Right forelimb (tissue), 1 donor: ENCODE results near the gene ETV6.
"Not testable (repeated sequence)": the region's sequence is repeated elsewhere in the genome, so short reads cannot be mapped to it uniquely, and the experiment has no call there.

Experiments
- DNase-seq: peaks from one replicate; pipeline ENCODE4 v3.0.0-alpha.2; 2018

Gene ETV6

DNA sequence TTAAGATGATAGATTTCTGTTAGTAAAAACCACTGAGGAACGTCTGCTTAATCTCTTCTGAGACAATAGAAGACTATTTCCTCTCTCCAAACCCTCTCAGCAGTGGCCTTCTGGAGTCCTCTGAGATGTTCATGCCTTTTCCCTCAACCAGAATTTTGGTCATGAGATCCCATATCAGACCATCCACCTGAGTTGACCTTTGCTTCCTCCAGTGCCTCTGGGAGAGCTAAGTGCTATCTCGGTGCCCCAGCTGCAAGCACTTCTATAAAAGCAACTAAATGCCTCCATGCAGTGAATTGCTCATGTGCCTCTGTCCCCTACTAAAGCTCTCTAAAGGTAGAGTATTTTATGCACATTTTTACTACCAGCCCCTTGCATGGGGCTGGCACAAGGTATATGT is 248.4 kb downstream of the ETV6 start:
- DNase-seq: no peak

GRCh38 chr12:11901701-11902524 is 252.4 kb downstream of the ETV6 start:
- no peak for DNase-seq

DNA sequence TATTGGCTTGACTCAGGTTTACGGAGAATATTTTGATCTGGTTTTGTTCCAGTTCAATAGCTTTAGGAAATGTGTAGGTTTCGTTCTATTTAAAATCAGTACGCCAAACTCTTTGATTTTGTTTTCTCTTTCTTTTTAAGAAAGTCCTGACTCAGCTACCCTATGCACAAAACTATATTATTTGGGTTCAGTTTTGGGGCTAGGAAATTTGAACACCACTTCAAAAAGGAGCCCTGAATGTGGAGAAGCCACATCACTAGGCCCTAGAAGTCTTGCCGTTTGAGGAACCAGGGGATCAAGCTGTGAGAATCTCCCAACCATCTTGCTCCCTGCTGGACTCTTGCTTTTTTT is 253.0 kb downstream of the ETV6 start:
- DNase-seq: no peak

DNA sequence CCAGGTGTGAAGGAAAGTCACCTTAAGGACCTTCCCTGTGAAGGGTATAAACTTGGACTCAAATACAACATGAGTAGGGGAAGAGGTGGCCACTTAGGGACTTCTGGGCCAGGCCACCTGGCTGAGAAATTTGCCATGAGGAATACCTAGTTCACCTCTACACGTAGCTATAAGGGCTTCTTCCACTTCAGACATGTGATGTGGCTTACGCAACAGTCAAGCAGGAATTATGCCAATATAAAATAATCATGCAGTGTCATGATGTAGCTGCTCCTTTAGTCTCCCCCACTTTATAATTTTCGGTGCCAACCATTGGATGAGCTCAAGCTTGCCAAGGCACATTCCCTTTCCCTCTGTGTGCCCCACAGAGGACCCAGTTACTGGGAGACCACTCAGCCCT is 254.7 kb downstream of the ETV6 start:
- no peak for DNase-seq

DNA sequence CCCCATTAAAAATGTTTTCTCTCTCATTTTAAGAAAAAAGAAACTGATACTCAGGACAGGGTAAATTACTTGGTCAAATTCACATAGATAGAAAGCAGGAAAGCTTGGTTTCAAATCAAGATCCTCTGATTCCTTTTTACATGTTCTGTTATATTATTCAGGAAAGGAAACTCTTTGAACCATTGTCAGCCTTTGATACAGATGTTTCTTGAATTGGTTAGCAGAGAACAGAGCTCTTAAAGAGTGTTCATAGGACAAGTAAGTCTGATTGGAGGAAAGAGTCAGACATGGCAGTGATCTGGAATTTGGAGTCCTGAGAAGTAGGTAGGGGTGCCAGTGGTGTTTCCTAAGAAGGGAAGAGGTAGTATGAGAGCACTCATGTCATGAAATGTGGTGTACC is 256.1 kb downstream of the ETV6 start:
- DNase-seq: no peak

- DNase-seq: no peak
Observed at GRCh38 chr12:11906286-11906935, 256.9 kb downstream of the ETV6 start.

- no peak for DNase-seq
Observed at GRCh38 chr12:11907625-11908024, 258.2 kb downstream of the ETV6 start.

DNA sequence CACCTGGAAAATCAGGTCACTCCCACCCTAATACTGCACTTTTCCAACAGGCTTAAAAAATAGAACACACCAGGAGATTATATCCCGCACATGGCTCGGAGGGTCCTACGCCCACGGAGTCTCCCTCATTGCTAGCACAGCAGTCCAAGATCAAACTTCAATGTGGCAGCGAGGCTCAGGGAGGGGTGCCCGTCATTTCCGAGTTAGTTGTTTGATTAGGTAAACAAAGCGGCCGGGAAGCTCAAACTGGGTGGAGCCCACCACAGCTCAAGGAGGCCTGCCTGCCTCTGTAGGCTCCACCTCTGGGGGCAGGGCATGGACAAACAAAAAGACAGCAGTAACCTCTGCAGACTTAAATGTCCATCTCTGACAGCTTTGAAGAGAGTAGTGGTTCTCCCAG is 259.9 kb downstream of the ETV6 start:
- not testable (repeated sequence) for DNase-seq

DNA sequence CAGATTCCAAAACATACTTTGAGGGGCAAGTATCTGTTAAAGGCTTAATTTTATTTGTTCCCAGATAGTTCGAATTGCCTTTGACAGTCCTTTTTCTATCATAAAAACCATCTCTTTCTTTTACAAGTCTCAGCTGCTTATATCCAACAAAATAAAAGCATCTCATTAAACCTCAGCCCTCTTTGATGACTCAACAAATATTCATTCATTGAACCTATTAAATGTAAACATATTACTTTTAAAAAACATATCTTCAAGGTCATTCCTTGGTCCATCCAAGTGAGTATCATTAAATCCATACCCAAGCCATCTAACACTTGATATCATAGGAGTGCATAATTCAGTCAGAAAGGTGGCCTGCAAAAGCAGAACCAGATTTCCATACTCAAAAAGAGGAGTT is 266.6 kb downstream of the ETV6 start:
- DNase-seq: no peak

- DNase-seq: no peak
Observed at GRCh38 chr12:11916771-11917170, 267.3 kb downstream of the ETV6 start.

DNA sequence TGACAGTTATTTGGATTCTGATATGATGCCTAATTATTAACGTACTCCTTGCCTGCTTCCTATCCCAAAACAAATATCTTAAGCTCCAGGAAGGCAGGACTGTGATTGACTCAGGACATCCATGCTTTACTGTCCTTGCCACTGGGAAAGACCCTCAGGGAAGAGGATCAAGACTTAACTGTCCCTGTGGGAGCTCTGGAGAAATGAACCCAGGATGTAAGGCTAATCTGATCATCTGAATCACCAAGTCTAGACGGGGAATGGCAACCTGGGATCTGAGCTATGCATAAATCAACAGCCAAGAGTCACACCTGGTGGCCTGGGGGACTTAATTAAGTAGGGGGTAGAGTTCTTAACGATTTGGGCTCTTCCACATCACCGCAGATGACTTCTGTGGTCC is 268.0 kb downstream of the ETV6 start:
- no peak for DNase-seq

GRCh38 chr12:11920231-11920630 is 270.8 kb downstream of the ETV6 start:
- no peak for DNase-seq

- DNase-seq: no peak
Observed at GRCh38 chr12:11922361-11922760, 272.9 kb downstream of the ETV6 start.

DNA sequence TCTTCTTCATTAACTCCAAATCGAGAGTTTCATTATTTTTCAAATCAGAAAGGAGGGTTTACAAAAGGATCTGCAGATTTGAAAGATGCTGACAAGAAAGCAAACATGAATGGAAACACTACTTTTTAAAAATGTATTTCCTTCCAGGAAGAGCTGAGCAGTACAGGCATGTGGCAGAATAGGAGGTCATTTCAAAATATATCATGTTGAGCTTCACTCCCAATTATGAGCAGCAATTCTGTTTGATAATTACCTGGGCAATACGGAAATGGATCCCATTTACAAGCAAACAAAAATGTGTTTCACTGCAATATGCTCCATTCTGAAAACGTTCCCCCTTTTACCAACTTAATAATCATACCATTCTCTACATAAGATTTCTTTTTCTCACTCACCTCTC is 273.6 kb downstream of the ETV6 start:
- no peak for DNase-seq

DNA sequence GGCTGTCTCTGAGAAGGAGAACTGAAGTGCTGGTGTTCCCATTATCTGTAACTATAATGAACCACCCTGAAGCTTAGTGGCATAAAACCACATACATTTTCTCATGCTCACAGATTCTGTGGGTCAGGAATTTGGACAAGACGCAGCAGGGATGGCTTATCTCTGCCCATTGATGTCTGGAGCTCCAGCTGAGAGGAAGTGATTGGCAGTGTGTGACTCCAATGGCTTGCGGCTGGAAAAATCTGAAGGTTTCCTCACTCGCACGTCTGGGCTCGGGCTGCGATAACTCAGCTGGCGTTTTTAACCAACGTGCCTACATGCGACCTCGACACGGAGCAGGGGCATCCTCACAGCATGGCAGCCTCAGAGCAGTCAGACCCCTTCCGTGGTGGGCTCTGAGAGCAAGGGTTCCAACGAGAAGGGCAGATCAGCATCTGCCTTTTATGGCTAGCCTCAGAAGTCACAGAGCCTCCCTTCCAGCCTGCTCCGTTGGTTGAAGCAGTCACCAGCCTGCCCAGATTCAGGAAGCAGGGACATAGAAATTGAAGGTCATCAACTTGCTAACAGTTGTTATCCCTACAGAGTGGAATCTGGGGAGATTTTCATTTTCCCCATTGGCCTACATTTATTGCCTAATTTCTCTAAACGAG is 277.9 kb downstream of the ETV6 start:
- no peak for DNase-seq

- no peak for DNase-seq
Observed at GRCh38 chr12:11929714-11930113, 280.2 kb downstream of the ETV6 start.

GRCh38 chr12:11939223-11939622 is 289.7 kb downstream of the ETV6 start:
- no peak for DNase-seq

GRCh38 chr12:11941606-11942337 is 292.3 kb downstream of the ETV6 start:
- no peak for DNase-seq

DNA sequence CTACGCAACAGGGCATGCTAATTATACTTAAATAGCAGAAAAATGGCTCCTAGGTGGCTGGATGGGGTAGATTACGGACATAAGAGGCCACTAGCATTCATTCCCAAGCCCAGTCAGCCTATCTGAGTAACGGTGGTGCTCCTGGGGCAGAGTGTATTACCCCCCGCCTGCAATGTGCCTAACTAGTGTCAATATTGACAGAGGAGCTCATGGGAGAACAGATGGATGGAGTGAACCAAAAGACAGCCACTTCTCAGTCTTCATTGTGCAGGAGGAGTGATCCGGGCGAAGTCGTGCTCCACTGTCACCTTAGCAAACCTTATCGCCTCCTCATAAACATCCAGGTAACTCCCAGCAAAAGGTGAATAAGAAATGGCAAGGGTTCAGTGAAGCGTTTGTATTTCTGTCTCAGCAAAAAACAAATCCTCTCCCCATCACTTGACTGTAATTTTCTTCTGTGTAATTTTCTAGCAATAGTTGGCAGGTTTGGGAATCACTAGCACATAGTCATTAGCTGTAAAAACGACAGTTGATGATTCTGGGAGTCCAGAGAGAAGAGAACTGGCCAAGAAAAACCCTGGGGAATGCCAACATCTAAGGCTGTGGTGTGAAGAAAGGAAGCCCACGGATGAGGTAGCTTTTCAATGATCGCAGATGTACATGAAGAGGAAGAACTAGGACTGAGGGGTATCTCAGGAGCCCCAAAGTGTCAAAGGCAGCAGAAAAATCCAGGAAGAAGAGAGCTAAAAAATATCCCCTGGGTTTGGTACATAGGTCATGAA is 294.6 kb downstream of the ETV6 start:
- no peak for DNase-seq
